B cell (primary cell): ENCODE measurements around the gene CD28.

Experiments
- CTCF ChIP-seq: fragments of 200-600 bp; IDR thresholded peaks from one replicate; pipeline ENCODE4 v1.8.0; 2022; ENCODE audit warnings: antibody characterized with exemption, mild to moderate bottlenecking
- EZH2 ChIP-seq: IDR thresholded peaks from 2 replicates; pipeline ENCODE4 v1.6.1; 2012; ENCODE audit warnings: borderline replicate concordance, low read depth, mild to moderate bottlenecking, moderate library complexity, low read length; ENCODE audit not compliant: insufficient read depth, poor library complexity, severe bottlenecking

GRCh38 chr2:203704430-203704829, 2.0 kb upstream of the CD28 start:
- no peak for TF ChIP-seq EZH2
- no peak for TF ChIP-seq CTCF
